Liver (tissue), 9 donors: ENCODE data around the gene SH3D19. TPM values are rescaled to one million over a fixed set of nuclear protein-coding genes. Genes with fewer than 3 reads are reported as not detected.

Experiments used
- DNase-seq: peaks from one replicate; pipeline ENCODE4 v3.0.0-alpha.2; 2017; ENCODE audit warnings: low spot score
- H3K27ac ChIP-seq, 2 donors: one replicate each; pipeline ENCODE4 v1.7.0; 2013; ENCODE audit warnings: inconsistent platforms in 2 of 2, low read length in 2 of 2, control low read depth in 1 of 2, low read depth in 1 of 2, mild to moderate bottlenecking in 1 of 2
- H3K27me3 ChIP-seq, 4 donors: one replicate each; pipeline versions ENCODE4 v1.6.1 to v1.7.0; 2013; ENCODE audit warnings: low read length in 3 of 4, inconsistent platforms in 1 of 4, mild to moderate bottlenecking in 1 of 4, moderate library complexity in 1 of 4; ENCODE audit not compliant: control insufficient read depth in 4 of 4, insufficient read depth in 4 of 4
- H3K36me3 ChIP-seq, 4 donors: one replicate each; pipeline versions ENCODE4 v1.6.1 to v1.7.0; 2013; ENCODE audit warnings: low read length in 3 of 4, mild to moderate bottlenecking in 3 of 4, low read depth in 1 of 4, moderate library complexity in 1 of 4; ENCODE audit not compliant: control insufficient read depth in 4 of 4, insufficient read depth in 3 of 4
- H3K4me1 ChIP-seq, 4 donors: one replicate each; pipeline versions ENCODE4 v1.6.1 to v1.7.0; 2013; ENCODE audit warnings: low read length in 3 of 4, mild to moderate bottlenecking in 3 of 4, moderate library complexity in 1 of 4; ENCODE audit not compliant: control insufficient read depth in 4 of 4, insufficient read depth in 4 of 4
- H3K4me3 ChIP-seq, 3 donors: one replicate each; pipeline versions ENCODE4 v1.6.1 to v1.7.0; 2013; ENCODE audit warnings: low read length in 3 of 3, control low read depth in 1 of 3, low read depth in 1 of 3, mild to moderate bottlenecking in 1 of 3
- H3K9ac ChIP-seq, 2 donors: one replicate each; pipeline ENCODE4 v1.7.0; 2013; ENCODE audit warnings: low read length in 2 of 2, mild to moderate bottlenecking in 2 of 2, moderate library complexity in 2 of 2, control low read depth in 1 of 2, low read depth in 1 of 2
- H3K9me3 ChIP-seq, 4 donors: one replicate each; pipeline versions ENCODE4 v1.6.1 to v1.7.0; 2013; ENCODE audit warnings: low read length in 3 of 4; ENCODE audit not compliant: control insufficient read depth in 4 of 4
- CTCF ChIP-seq: fragments of 150-350 bp; IDR thresholded peaks from 2 replicates; pipeline ENCODE4 v1.5.1; 2017; ENCODE audit warnings: improper control_type of control experiment, low read depth, low read length; ENCODE audit not compliant: missing input control
- EGR1 ChIP-seq, 2 donors: IDR thresholded peaks; 2 replicates each; pipeline ENCODE4 v1.6.1; 2016 to 2018; ENCODE audit warnings: antibody characterized with exemption in 2 of 2, low read depth in 2 of 2
- FOXA1 ChIP-seq: IDR thresholded peaks from 2 replicates; pipeline ENCODE4 v1.6.1; 2016; ENCODE audit warnings: antibody characterized with exemption
- FOXA2 ChIP-seq: IDR thresholded peaks from 2 replicates; pipeline ENCODE4 v1.6.1; 2016; ENCODE audit warnings: antibody characterized with exemption
- GABPA ChIP-seq, 2 donors: IDR thresholded peaks in 1 of 2; conservative IDR thresholded peaks in 1 of 2; 2 replicates each; pipeline ENCODE4 v1.6.1; 2016; ENCODE audit warnings: antibody characterized with exemption in 2 of 2, mild to moderate bottlenecking in 1 of 2, moderate library complexity in 1 of 2
- HNF4A ChIP-seq, 2 donors: conservative IDR thresholded peaks; 2 replicates each; pipeline ENCODE4 v1.6.1; 2016; ENCODE audit warnings: antibody characterized with exemption in 2 of 2, mild to moderate bottlenecking in 2 of 2
- HNF4G ChIP-seq: IDR thresholded peaks from 2 replicates; pipeline ENCODE4 v1.6.1; 2016; ENCODE audit warnings: antibody characterized with exemption
- JUND ChIP-seq, 2 donors: IDR thresholded peaks; 2 replicates each; pipeline ENCODE4 v1.6.1; 2016; ENCODE audit warnings: antibody characterized with exemption in 2 of 2
- MAX ChIP-seq: IDR thresholded peaks from 2 replicates; pipeline ENCODE4 v1.6.1; 2016; ENCODE audit warnings: antibody characterized with exemption
- NR2F2 ChIP-seq: IDR thresholded peaks from 2 replicates; pipeline ENCODE4 v1.6.1; 2016; ENCODE audit warnings: antibody characterized with exemption
- RAD21 ChIP-seq, 2 donors: IDR thresholded peaks; 2 replicates each; pipeline ENCODE4 v1.6.1; 2016; ENCODE audit warnings: antibody characterized with exemption in 2 of 2, mild to moderate bottlenecking in 2 of 2
- REST ChIP-seq: IDR thresholded peaks from 2 replicates; pipeline ENCODE4 v1.6.1; 2016; ENCODE audit warnings: antibody characterized with exemption, mild to moderate bottlenecking
- RXRA ChIP-seq, 2 donors: IDR thresholded peaks; 2 replicates each; pipeline ENCODE4 v1.6.1; 2017 to 2018; ENCODE audit warnings: antibody characterized with exemption in 2 of 2, mild to moderate bottlenecking in 1 of 2
- SP1 ChIP-seq: IDR thresholded peaks from 2 replicates; pipeline ENCODE4 v1.6.1; 2018; ENCODE audit warnings: antibody characterized with exemption, mild to moderate bottlenecking
- TAF1 ChIP-seq: conservative IDR thresholded peaks from 2 replicates; pipeline ENCODE4 v1.6.1; 2016; ENCODE audit warnings: antibody characterized with exemption, mild to moderate bottlenecking
- YY1 ChIP-seq: IDR thresholded peaks from 2 replicates; pipeline ENCODE4 v1.6.1; 2016; ENCODE audit warnings: antibody characterized with exemption, mild to moderate bottlenecking
- ZBTB33 ChIP-seq: IDR thresholded peaks from 2 replicates; pipeline ENCODE4 v1.6.1; 2016; ENCODE audit warnings: antibody characterized with exemption
- WGBS: extraction: QIAGEN DNeasy Blood & Tissue Kit; methylation state at CpG from one replicate; pipeline ENCODE4 v1.1.7; 2013; 5-methylcytosine and 5-hydroxymethylcytosine counted together
- polyA plus RNA-seq, 2 donors: library from polyadenylated mRNA; stranded (reverse) in 1 of 2; unstranded in 1 of 2; fragments of 200-250 nt in 1 of 2; fragments of >200 nt in 1 of 2; fragmentation: Nextera tagmentation in 1 of 2; extraction: Ambion mirVana in 1 of 2; gene quantifications; one replicate each; pipeline versions ENCODE4 v1.2.1 to v1.2.3, GENCODE V29; 2013 to 2015
- total RNA-seq, 2 donors: library from RNA; depleted of rRNA; stranded (reverse); fragments of >200 nt; gene quantifications; one replicate each; pipeline ENCODE4 v1.2.3, GENCODE V29; 2014
- donor health status: healthy.
- donor health status: healthy.
- donor health status: healthy.
- donor health status: healthy.
- donor health status: healthy.

The SH3D19 gene
- total and polyA plus RNA-seq, 4 donors: 11.0 to 22.2 (median 17.1) TPM

- no peak for DNase-seq
- Histone ChIP-seq H3K9me3 (no peaks in the 10 kb centered on the region), H3K27me3 (no peaks in the 10 kb centered on the region), H3K4me1 (peaks cover 6 to 50% (median 23%) of the 10 kb centered on the region in 4 donors), H3K4me3 (no peak overlapping the region), H3K36me3 (no peaks in the 10 kb centered on the region), H3K9ac (no peak overlapping the region), H3K27ac (no peak overlapping the region)
- TF ChIP-seq NR2F2 (no peak), TAF1 (no peak), ZBTB33 (no peak), RXRA (IDR thresholded peaks at IDR 0.05) (no peak), HNF4A (conservative IDR thresholded peaks at IDR 0.05) (no peak), FOXA2 (no peak), MAX (no peak), CTCF (no peak)
- 89% methylated on average over 1 of the region's 1 CpG for WGBS
Observed at GRCh38 chr4:151321586-151321985, 3.8 kb downstream of the SH3D19 start.

GRCh38 chr4:151319490-151319889 lies 5.9 kb downstream of the SH3D19 start:
- H3K27me3 ChIP-seq: no peaks in the 10 kb centered on the region
- TF ChIP-seq REST: no peak
- TF ChIP-seq GABPA (IDR thresholded peaks at IDR 0.05 in 1 of 2, conservative IDR thresholded peaks at IDR 0.05 in 1 of 2): no peak
- TF ChIP-seq RXRA (IDR thresholded peaks at IDR 0.05): no peak
- TF ChIP-seq FOXA2: no peak
- TF ChIP-seq EGR1 (IDR thresholded peaks at IDR 0.05; ENCODE audit: low read depth in 2 of 2): no peak
- TF ChIP-seq RAD21 (IDR thresholded peaks at IDR 0.05): no peak
- no peak for TF ChIP-seq CTCF
- no peak for TF ChIP-seq JUND (IDR thresholded peaks at IDR 0.05)
- no peak for TF ChIP-seq HNF4A (conservative IDR thresholded peaks at IDR 0.05)
- TF ChIP-seq SP1: no peak
- TF ChIP-seq ZBTB33: no peak
- TF ChIP-seq FOXA1: no peak
- TF ChIP-seq YY1: no peak
- no peak for TF ChIP-seq HNF4G
- no peak for TF ChIP-seq MAX
- no peaks in the 10 kb centered on the region for H3K36me3 ChIP-seq
- H3K9ac ChIP-seq: no peak overlapping the region
- H3K4me1 ChIP-seq: peaks cover 6 to 58% (median 25%) of the 10 kb centered on the region in 4 donors
- H3K9me3 ChIP-seq: no peaks in the 10 kb centered on the region
- WGBS: 97% methylated on average over 1 of the region's 1 CpG
- no peak for DNase-seq
- no peak overlapping the region for H3K27ac ChIP-seq
- H3K4me3 ChIP-seq: no peak overlapping the region
